K562 (cell line): Measurements from ENCODE around the gene NOP10. TPM values are rescaled to one million over a fixed set of nuclear protein-coding genes. Genes with fewer than 3 reads are reported as not detected.
A peak's percentile ranks its signal among the peaks of the same experiment; 100 is the strongest.

Experiments
- DIDO1 ChIP-seq: fragments of 450-650 bp; IDR thresholded peaks from 2 replicates; pipeline ENCODE4 v1.6.1; 2016; ENCODE audit warnings: low read depth, missing biosample characterization, missing genetic modification characterization
- FIP1L1 ChIP-seq: fragments of 200-400 bp; formaldehyde crosslinking; IDR thresholded peaks from 2 replicates; pipeline ENCODE4 v1.6.1; 2018; ENCODE audit warnings: mild to moderate bottlenecking, low read depth, low read length; ENCODE audit not compliant: poor library complexity, severe bottlenecking
- NFE2 ChIP-seq: IDR thresholded peaks from 2 replicates; pipeline ENCODE4 v1.6.1; 2014; ENCODE audit warnings: antibody characterized with exemption, low read depth
- PTTG1 ChIP-seq: fragments of 450-650 bp; IDR thresholded peaks from 2 replicates; pipeline ENCODE4 v1.6.1; 2016; ENCODE audit warnings: low read depth, mild to moderate bottlenecking, missing genetic modification characterization, missing compliant biosample characterization
- RFX5 ChIP-seq: IDR thresholded peaks from 2 replicates; pipeline ENCODE4 v1.6.1; 2011; ENCODE audit warnings: low read depth, mild to moderate bottlenecking, improper control_type of control experiment, low read length
- SMAD1 ChIP-seq: fragments of 150-350 bp; IDR thresholded peaks from 2 replicates; pipeline ENCODE4 v1.6.1; 2014; ENCODE audit warnings: low read length, low read depth; ENCODE audit not compliant: partially characterized antibody
- SMAD3 ChIP-seq: fragments of 450-650 bp; formaldehyde crosslinking; conservative IDR thresholded peaks from 2 replicates; pipeline ENCODE4 v1.4.0; 2020; ENCODE audit warnings: mild to moderate bottlenecking
- SMARCB1 ChIP-seq: IDR thresholded peaks from 2 replicates; pipeline ENCODE4 v1.6.1; 2011; ENCODE audit warnings: improper control_type of control experiment, low read depth; ENCODE audit not compliant: insufficient read length
- SRF ChIP-seq, 2 experiments: fragments of 250-450, 450-650 bp in 1 of 2; sonication (Bioruptor Pico) in 1 of 2; sonication (generic) in 1 of 2; formaldehyde crosslinking; IDR thresholded peaks; 2 replicates each; pipeline versions ENCODE4 v1.5.0 to v1.5.1; 2020 to 2022; ENCODE audit warnings: mild to moderate bottlenecking in 1 of 2, missing genetic modification reagents in 1 of 2
- TEAD1 ChIP-seq, 2 experiments: fragments of 450-650 bp in 1 of 2; sonication (generic) in 1 of 2; formaldehyde crosslinking; IDR thresholded peaks; 2 replicates each; pipeline versions ENCODE4 v1.4.0 to v1.8.0; 2020 to 2022; ENCODE audit warnings: mild to moderate bottlenecking in 2 of 2, missing genetic modification reagents in 1 of 2
- U2AF2 ChIP-seq: fragments of 200-400 bp; formaldehyde crosslinking; optimal IDR thresholded peaks from 2 replicates; pipeline ENCODE3; 2017; ENCODE audit warnings: low read depth, mild to moderate bottlenecking, low read length
- XRCC5 ChIP-seq: fragments of 200-400 bp; formaldehyde crosslinking; IDR thresholded peaks from 2 replicates; pipeline ENCODE4 v1.6.1; 2017; ENCODE audit warnings: low read depth, mild to moderate bottlenecking, low read length
- ZNF778 ChIP-seq: fragments of 450-650 bp; formaldehyde crosslinking; IDR thresholded peaks from 2 replicates; pipeline ENCODE4 v1.4.0; 2020; ENCODE audit warnings: mild to moderate bottlenecking, moderate library complexity
- polyA plus RNA-seq, 8 experiments: library from polyadenylated mRNA; depleted of rRNA in 4 of 8; stranded (reverse) in 5 of 8; unstranded in 3 of 8; fragments of >200 nt; fragmentation: Nextera tagmentation in 2 of 8; fragmentation: Illumina TruSeq in 1 of 8; extraction: Ambion mirVana in 2 of 8; extraction: Trizol in 1 of 8; gene quantifications; 2 replicates each; pipeline versions ENCODE4 v1.2.1 to v1.2.3, GENCODE V29; 2011 to 2014; ENCODE audit warnings: inconsistent platforms in 1 of 8, missing spikeins in 1 of 8
- total RNA-seq, 7 experiments: library from RNA; depleted of rRNA in 6 of 7; stranded (reverse); fragments of >200 nt in 6 of 7; fragmentation: Illumina TruSeq in 2 of 7; extraction: Trizol in 2 of 7; gene quantifications; 2 replicates each; pipeline versions ENCODE4 v1.2.1 to v1.2.3, GENCODE V29; 2011 to 2021; ENCODE audit warnings: low replicate concordance in 1 of 7
- TF ChIP-seq, protein P1 (sequence below): fragments of 450-650 bp; IDR thresholded peaks from 2 replicates; pipeline ENCODE4 v1.6.1; 2017; ENCODE audit warnings: mild to moderate bottlenecking, moderate library complexity
- TF ChIP-seq, protein P2 (sequence below): fragments of 450-650 bp; IDR thresholded peaks from 2 replicates; pipeline ENCODE4 v1.6.1; 2016; ENCODE audit warnings: low read depth, mild to moderate bottlenecking, moderate library complexity
- TF ChIP-seq, protein P3 (sequence below): fragments of 450-650 bp; IDR thresholded peaks from 2 replicates; pipeline ENCODE4 v1.6.1; 2016; ENCODE audit warnings: antibody characterized with exemption
- TF ChIP-seq, protein P4 (sequence below), 2 experiments: IDR thresholded peaks in 1 of 2; conservative IDR thresholded peaks in 1 of 2; 2 replicates each; pipeline ENCODE4 v1.6.1; 2016; ENCODE audit warnings: low read depth in 2 of 2, mild to moderate bottlenecking in 1 of 2, missing compliant biosample characterization in 1 of 2, missing genetic modification characterization in 1 of 2, moderate library complexity in 1 of 2

NOP10 gene
- total and polyA plus RNA-seq, 9 of the 15 experiments (the other 6 are each of a cell fraction or from before 2014, with no cell fraction given): 250 to 1,663 (median 449) TPM

DNA sequence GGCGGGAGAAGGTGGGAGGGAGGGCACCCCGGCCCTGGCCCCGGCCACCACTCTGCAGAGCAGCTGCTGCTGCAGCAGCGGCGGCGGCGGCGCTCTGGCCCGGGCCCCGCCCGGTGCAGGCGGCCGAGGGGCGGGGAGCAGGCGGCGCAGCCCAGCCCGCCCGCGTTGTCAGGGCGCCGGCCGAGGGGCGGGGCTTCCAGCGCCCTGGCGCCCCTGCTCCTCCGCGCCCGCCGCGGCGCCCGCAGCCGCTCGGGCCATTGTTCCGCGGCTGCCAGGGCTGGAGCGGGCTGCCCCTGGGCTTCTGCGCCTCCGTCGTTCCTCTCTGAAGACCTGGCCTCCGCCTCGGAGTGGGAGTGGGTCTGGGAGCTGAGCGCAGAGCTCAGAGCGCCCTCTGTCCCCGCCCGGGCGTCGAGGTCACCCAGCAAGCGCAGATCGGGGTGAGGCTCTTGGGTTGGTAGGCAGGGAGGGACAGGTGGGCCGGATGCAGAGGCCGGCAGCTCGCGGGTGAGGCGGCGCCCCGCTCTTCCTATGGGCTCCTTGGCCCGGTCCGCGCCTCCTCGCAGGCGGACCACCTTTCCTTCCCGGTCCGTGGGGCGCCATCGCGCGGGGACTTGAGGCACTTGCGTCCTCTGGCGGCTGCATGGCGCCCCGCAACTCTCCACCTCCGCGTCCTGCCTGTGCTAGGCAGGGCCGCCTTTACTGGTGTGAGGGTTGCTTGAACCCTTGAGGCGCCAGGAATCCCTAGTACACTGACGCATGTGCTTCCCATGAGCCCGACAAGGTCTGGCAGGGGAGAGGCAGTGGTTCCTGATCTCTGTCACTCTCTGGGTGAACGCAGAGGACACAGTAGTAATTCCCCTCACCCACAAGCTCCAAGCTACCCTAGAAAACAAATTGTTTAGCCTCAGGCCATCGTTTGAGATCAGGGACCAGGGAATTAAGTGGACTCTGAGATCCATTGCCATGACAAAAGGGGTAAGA lies 24.5 kb upstream of the NOP10 start, which contains the start of gene LPCAT4 (continued):
- TF ChIP-seq, protein P1, sequence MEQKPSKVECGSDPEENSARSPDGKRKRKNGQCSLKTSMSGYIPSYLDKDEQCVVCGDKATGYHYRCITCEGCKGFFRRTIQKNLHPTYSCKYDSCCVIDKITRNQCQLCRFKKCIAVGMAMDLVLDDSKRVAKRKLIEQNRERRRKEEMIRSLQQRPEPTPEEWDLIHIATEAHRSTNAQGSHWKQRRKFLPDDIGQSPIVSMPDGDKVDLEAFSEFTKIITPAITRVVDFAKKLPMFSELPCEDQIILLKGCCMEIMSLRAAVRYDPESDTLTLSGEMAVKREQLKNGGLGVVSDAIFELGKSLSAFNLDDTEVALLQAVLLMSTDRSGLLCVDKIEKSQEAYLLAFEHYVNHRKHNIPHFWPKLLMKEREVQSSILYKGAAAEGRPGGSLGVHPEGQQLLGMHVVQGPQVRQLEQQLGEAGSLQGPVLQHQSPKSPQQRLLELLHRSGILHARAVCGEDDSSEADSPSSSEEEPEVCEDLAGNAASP: no peak
- TF ChIP-seq RFX5 (no peak), SMAD1 (no peak), SMARCB1 (no peak), DIDO1 (tag) (no peak), SMAD3 (no peak), ZNF778 (no peak), PTTG1 (no peak), NFE2 (no peak), FIP1L1 (no peak), SRF (CRISPR knock-in tag; IDR thresholded peaks at IDR 0.05) (no peak), TEAD1 (CRISPR knock-in tag; IDR thresholded peaks at IDR 0.05) (peak in 1 of 2 experiments; percentile 72; a peak in 1 of 4 replicates), XRCC5 (0 out of 2 replicates have a peak, but pooled peaks have one; percentile 53), U2AF2 (no peak)
- TF ChIP-seq, protein P2, sequence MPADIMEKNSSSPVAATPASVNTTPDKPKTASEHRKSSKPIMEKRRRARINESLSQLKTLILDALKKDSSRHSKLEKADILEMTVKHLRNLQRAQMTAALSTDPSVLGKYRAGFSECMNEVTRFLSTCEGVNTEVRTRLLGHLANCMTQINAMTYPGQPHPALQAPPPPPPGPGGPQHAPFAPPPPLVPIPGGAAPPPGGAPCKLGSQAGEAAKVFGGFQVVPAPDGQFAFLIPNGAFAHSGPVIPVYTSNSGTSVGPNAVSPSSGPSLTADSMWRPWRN: no peak
- TF ChIP-seq, protein P3, sequence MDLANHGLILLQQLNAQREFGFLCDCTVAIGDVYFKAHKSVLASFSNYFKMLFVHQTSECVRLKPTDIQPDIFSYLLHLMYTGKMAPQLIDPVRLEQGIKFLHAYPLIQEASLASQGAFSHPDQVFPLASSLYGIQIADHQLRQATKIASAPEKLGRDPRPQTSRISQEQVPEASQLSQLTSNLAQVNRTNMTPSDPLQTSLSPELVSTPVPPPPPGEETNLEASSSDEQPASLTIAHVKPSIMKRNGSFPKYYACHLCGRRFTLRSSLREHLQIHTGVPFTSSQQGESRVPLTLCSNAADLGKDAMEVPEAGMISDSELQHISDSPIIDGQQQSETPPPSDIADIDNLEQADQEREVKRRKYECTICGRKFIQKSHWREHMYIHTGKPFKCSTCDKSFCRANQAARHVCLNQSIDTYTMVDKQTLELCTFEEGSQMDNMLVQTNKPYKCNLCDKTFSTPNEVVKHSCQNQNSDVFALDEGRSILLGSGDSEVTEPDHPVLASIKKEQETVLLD: peak; percentile 51; the same call in 1 of the 2 replicates
- TF ChIP-seq, protein P4, sequence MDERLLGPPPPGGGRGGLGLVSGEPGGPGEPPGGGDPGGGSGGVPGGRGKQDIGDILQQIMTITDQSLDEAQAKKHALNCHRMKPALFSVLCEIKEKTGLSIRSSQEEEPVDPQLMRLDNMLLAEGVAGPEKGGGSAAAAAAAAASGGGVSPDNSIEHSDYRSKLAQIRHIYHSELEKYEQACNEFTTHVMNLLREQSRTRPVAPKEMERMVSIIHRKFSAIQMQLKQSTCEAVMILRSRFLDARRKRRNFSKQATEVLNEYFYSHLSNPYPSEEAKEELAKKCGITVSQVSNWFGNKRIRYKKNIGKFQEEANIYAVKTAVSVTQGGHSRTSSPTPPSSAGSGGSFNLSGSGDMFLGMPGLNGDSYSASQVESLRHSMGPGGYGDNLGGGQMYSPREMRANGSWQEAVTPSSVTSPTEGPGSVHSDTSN (CRISPR knock-in tag; IDR thresholded peaks at IDR 0.05; ENCODE audit: low read depth): no peak
- TF ChIP-seq, protein P4 (tag; conservative IDR thresholded peaks at IDR 0.05; ENCODE audit: low read depth): no peak
